Esophagus squamous epithelium (tissue), 5 donors: ENCODE results near the gene SOWAHD. TPM values are rescaled to one million over a fixed set of nuclear protein-coding genes. Genes with fewer than 3 reads are reported as not detected.
"Not testable (repeated sequence)": the region's sequence is repeated elsewhere in the genome, so short reads cannot be mapped to it uniquely, and the experiment has no call there.

ENCODE experiments used
- DNase-seq: peaks from one replicate; lab custom pipeline; 2025; lab: John Stamatoyannopoulos, UW
- H3K27ac ChIP-seq, 4 donors: fragments of 200-600 bp; sonication (generic); one replicate each; pipeline ENCODE4 v1.5.1; 2016 to 2019; ENCODE audit warnings: mild to moderate bottlenecking in 1 of 4
- H3K27me3 ChIP-seq, 4 donors: fragments of 200-600 bp; sonication (generic); 1 replicate in 3 of 4; 2 replicates in 1 of 4; pipeline versions ENCODE4 v1.5.1 to v1.6.0; 2017 to 2021; ENCODE audit warnings: antibody characterized with exemption in 1 of 4
- H3K36me3 ChIP-seq, 3 donors: fragments of 200-600 bp; sonication (generic); one replicate each; pipeline ENCODE4 v1.5.1; 2016 to 2019
- H3K4me1 ChIP-seq, 3 donors: fragments of 200-600 bp; sonication (generic); one replicate each; pipeline ENCODE4 v1.5.1; 2017 to 2019
- H3K4me3 ChIP-seq, 4 donors: fragments of 200-600 bp; sonication (generic); 1 replicate in 3 of 4; 2 replicates in 1 of 4; pipeline ENCODE4 v1.5.1; 2016 to 2019; ENCODE audit warnings: mild to moderate bottlenecking in 2 of 4, moderate library complexity in 1 of 4
- H3K9me3 ChIP-seq, 3 donors: fragments of 200-600 bp; sonication (generic); one replicate each; pipeline ENCODE4 v1.5.1; 2016 to 2019
- POLR2A ChIP-seq, 4 donors: fragments of 450-650 bp; IDR thresholded peaks; one replicate each; pipeline ENCODE4 v1.6.1; 2017; ENCODE audit warnings: antibody characterized with exemption in 4 of 4, mild to moderate bottlenecking in 4 of 4, moderate library complexity in 3 of 4
- WGBS, 2 donors: methylation state at CpG; one replicate each; pipeline ENCODE4 v1.1.5; 2018; 5-methylcytosine and 5-hydroxymethylcytosine counted together
- intact Hi-C: fragments of 100-400 bp; cut with DNase I; formaldehyde crosslinking; loops from one replicate; pipeline ENCODE4 v1.15.0; 2022
- total RNA-seq, 4 donors: library from RNA; depleted of rRNA; stranded (reverse); fragments of >200 nt; gene quantifications; one replicate each; pipeline ENCODE4 v1.1.0, GENCODE V29; 2016
- TF ChIP-seq, protein P1 (sequence below), 6 experiments: fragments of 450-650 bp in 4 of 6; fragments of 200-600 bp in 2 of 6; sonication (generic) in 2 of 6; IDR thresholded peaks; one replicate each; pipeline ENCODE4 v1.5.1; 2016 to 2019; ENCODE audit warnings: antibody characterized with exemption in 6 of 6, mild to moderate bottlenecking in 4 of 6, moderate library complexity in 4 of 6
- donor health status: DM: yes; HTN: yes; CAD: no.

Gene SOWAHD
- total RNA-seq, 4 donors from 2014 or later, result 0.38 TPM; not detected in 3

DNA sequence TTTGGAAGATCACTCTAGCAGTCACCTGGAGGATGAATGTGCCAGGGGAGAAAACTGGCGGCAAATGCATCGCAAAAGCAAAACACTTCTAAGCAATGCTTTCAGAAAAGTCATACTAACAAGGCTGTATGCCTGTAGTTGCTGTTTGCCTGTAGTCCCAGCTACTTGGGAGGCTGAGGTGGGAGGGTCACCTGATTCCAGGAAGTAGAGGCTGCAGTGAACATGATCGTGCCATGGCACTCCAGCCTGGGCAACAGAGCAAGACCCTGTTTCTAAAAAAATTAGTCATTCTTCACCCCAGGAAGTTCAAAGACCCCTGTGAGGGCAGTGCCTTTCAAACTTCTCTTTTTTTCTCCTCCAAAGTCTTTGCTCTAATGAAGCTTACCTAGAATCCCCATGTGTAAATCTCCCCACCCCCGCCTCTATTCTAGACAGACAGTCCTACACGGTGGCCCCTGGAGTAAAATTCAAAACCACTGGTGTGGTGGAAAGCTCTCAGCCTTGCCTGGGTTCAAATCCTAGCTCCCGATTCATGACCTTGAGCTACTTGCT is 5.5 kb downstream of the SOWAHD start:
- intact Hi-C loops, result no loop called here
- WGBS, 2 donors, result 76 to 93% methylated on average over 5 of the region's 6 CpGs

DNA sequence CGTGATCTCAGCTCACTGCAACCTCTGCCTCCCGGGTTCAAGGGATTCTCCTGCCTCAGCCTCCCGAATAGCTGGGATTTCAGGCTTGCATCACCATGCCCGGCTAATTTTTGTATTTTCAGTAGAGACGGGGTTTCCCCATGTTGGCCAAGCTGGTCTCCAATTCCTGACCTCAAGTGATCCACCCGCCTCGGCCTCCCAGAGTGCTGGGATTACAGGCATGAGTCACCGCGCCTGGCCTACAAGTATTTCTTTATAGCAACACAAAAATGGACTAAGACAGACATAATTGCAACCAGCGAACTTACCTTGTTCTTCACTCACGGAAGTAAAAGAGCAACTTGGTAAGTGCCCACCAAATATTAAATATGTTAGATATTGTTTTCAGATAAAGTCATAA is 10.0 kb downstream of the SOWAHD start:
- intact Hi-C loops, H3K27me3 ChIP-seq, H3K4me3 ChIP-seq, H3K9me3 ChIP-seq, DNase-seq, H3K27ac ChIP-seq, H3K4me1 ChIP-seq, H3K36me3 ChIP-seq: not testable (repeated sequence)
- WGBS, 2 donors, result 78 to 92% methylated on average over 6 to 11 of the region's 11 CpGs

More for the DNA sequence above, 5.5 kb downstream of the SOWAHD start:
- Histone ChIP-seq H3K9me3 (no peaks in the 10 kb centered on the region), H3K36me3 (no peaks in the 10 kb centered on the region), H3K4me3 (no peak overlapping the region), H3K4me1 (peaks cover 0 to 5% (median 3%) of the 10 kb centered on the region in 3 donors), H3K27me3 (peaks cover 0 to 9% (median 0%) of the 10 kb centered on the region in 4 donors), H3K27ac (no peak overlapping the region)
- no peak for DNase-seq
- TF ChIP-seq, protein P1, sequence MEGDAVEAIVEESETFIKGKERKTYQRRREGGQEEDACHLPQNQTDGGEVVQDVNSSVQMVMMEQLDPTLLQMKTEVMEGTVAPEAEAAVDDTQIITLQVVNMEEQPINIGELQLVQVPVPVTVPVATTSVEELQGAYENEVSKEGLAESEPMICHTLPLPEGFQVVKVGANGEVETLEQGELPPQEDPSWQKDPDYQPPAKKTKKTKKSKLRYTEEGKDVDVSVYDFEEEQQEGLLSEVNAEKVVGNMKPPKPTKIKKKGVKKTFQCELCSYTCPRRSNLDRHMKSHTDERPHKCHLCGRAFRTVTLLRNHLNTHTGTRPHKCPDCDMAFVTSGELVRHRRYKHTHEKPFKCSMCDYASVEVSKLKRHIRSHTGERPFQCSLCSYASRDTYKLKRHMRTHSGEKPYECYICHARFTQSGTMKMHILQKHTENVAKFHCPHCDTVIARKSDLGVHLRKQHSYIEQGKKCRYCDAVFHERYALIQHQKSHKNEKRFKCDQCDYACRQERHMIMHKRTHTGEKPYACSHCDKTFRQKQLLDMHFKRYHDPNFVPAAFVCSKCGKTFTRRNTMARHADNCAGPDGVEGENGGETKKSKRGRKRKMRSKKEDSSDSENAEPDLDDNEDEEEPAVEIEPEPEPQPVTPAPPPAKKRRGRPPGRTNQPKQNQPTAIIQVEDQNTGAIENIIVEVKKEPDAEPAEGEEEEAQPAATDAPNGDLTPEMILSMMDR (IDR thresholded peaks at IDR 0.05), result no peak
- TF ChIP-seq POLR2A (IDR thresholded peaks at IDR 0.05), result no peak

DNA sequence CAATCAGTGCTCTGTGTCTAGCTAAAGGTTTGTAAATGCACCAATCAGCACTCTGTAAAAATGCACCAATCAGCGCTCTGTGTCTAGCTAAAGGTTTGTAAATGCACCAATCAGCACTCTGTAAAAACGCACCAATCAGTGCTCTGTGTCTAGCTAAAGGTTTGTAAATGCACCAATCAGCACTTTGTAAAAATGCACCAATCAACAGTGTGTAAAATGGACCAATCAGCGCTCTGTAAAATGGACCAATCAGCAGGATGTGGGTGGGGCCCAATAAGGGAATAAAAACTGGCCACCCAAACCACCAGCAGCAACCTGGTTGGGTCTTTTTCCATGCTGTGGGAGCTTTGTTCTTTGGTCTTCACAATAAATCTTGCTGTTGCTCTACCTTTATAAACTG is 11.0 kb downstream of the SOWAHD start:
- H3K4me3 ChIP-seq, DNase-seq, H3K27me3 ChIP-seq, H3K27ac ChIP-seq, intact Hi-C loops, H3K4me1 ChIP-seq, H3K9me3 ChIP-seq, H3K36me3 ChIP-seq: not testable (repeated sequence)
- 85 to 100% methylated on average over 3 of the region's 3 CpGs for WGBS, 2 donors

DNA sequence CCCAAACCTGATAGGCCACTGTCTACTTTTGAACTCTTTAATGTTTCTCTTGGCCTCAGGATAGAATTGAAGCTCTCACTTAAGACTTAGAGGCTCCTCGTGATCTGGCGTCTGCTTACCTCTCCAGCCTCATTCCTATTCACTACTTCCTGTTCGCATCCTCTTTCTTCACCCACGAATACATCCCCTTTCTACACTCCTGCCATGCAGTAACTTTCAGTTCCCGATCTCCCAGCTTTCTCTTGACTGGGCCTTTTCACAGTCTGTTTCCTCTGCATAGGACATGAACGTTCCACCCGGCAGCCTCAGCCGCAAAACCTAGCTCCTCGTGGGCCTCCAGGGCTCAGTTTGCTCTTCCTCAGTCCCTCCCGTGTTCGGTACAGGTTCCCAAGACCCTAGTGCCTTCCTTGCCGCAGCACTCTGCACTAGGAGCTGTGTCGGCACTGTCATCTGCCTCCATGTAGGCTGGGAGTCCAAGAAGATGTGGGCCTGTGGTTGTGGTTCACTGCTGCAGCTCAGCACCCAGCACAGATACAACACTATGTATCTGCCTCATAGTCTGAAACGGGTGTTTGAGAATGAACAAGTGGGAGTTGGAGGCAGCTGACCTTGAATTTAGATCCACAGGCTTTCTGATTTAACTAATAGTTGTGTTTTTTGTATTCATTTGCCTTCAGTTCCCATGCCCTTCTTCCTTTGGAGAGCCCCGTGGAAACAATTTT is 17.3 kb downstream of the SOWAHD start:
- Histone ChIP-seq H3K27me3 (no peaks in the 10 kb centered on the region), H3K4me3 (no peak overlapping the region), H3K9me3 (no peaks in the 10 kb centered on the region), H3K36me3 (peaks cover 0 to 1% (median 0%) of the 10 kb centered on the region in 3 donors), H3K4me1 (no peaks in the 10 kb centered on the region), H3K27ac (peak overlapping the region in 1 of 4 donors; percentile 58)
- 71 to 78% methylated on average over 10 to 14 of the region's 15 CpGs for WGBS, 2 donors
- intact Hi-C loops, result no loop called here
- no peak for DNase-seq
- TF ChIP-seq, protein P1 (IDR thresholded peaks at IDR 0.05), result no peak
- TF ChIP-seq POLR2A (IDR thresholded peaks at IDR 0.05), result no peak

DNA sequence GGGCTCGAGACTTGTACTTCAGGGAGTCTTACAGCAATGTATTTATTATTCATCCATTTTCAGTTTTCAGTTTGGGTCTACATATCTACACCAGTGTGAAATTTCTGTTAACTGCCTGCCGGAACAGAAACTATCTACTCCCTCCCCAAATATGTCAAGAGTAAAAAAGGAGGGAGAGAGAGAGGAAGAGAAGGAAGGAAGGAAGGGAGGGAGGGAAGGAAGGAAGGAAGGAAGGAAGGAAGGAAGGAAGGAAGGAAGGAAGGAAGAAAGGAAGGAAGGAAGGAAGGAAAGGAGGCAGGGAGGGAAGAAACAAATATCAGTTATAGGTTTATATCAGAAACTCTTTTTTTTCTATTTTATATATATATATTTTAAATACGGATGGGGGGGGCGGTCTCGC is 20.4 kb downstream of the SOWAHD start:
- intact Hi-C loops, result no loop called here
- H3K27me3 ChIP-seq, result no peaks in the 10 kb centered on the region
- TF ChIP-seq POLR2A (IDR thresholded peaks at IDR 0.05), result no peak
- TF ChIP-seq, protein P1 (IDR thresholded peaks at IDR 0.05), result no peak
- DNase-seq, result no peak
- H3K9me3 ChIP-seq, result no peaks in the 10 kb centered on the region
- H3K36me3 ChIP-seq, result peaks cover 0 to 33% (median 0%) of the 10 kb centered on the region in 3 donors
- no peak overlapping the region for H3K27ac ChIP-seq
- no peaks in the 10 kb centered on the region for H3K4me1 ChIP-seq
- WGBS, 2 donors, result 74 to 80% methylated on average over 5 of the region's 5 CpGs
- no peak overlapping the region for H3K4me3 ChIP-seq

DNA sequence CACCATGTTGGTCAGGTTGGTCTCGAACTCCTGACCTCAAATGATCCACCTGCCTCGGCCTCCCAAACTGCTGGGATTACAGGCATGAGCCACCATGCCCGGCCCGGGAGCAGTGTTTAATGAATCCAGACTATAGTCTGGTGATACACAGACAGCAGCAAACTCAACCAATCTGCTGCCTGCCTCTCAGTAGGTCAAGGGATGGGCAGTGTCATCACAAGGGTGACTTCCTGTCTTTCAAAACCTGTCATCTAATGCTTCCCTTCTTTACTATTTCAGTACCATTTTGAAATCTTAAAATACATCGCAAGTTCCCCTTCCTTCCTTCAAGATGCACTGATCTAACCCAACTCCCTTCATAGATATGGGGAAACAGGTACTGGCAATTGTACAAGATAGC is 24.6 kb downstream of the SOWAHD start:
- intact Hi-C loops, result no loop called here
- TF ChIP-seq, protein P1 (IDR thresholded peaks at IDR 0.05), result no peak
- no peaks in the 10 kb centered on the region for H3K27me3 ChIP-seq
- H3K27ac ChIP-seq, result no peak overlapping the region
- peaks cover 0 to 15% (median 0%) of the 10 kb centered on the region in 3 donors for H3K4me1 ChIP-seq
- peaks cover 0 to 71% (median 8%) of the 10 kb centered on the region in 3 donors for H3K36me3 ChIP-seq
- H3K4me3 ChIP-seq, result no peak overlapping the region
- no peaks in the 10 kb centered on the region for H3K9me3 ChIP-seq
- WGBS, 2 donors, result 80 to 90% methylated on average over 1 to 5 of the region's 5 CpGs
- no peak for DNase-seq
